H1 (cell line): ENCODE measurements around the gene FAM83B. TPM values are rescaled to one million over a fixed set of nuclear protein-coding genes. Genes with fewer than 3 reads are reported as not detected.

Experiments
- ASH2L ChIP-seq: fragments of 200-600, 300-600 bp; sonication (generic); IDR thresholded peaks from one replicate; pipeline ENCODE4 v1.7.1; 2017; ENCODE audit warnings: low read length
- CBX5 ChIP-seq: fragments of 300-800, 300-1000 bp; sonication (generic); IDR thresholded peaks from 2 replicates; pipeline ENCODE4 v1.7.1; 2016; ENCODE audit warnings: antibody characterized with exemption, low read length, low read depth
- SUZ12 ChIP-seq: fragments of 200-600 bp; sonication (generic); IDR thresholded peaks from 2 replicates; pipeline ENCODE4 v1.6.1; 2012; ENCODE audit warnings: mild to moderate bottlenecking, inconsistent platforms, low read length, moderate library complexity, mixed read lengths
- TCF12 ChIP-seq: IDR thresholded peaks from 2 replicates; pipeline ENCODE4 v1.6.1; 2011; ENCODE audit warnings: low read depth, mild to moderate bottlenecking, low read length
- polyA plus RNA-seq, 7 experiments: library from polyadenylated mRNA; depleted of rRNA in 3 of 7; stranded (reverse) in 5 of 7; unstranded in 2 of 7; fragments of >200 nt in 5 of 7; fragments of 200-250 nt in 2 of 7; gene quantifications; 1 replicate in 5 of 7; 2 replicates in 1 of 7; 4 replicates in 1 of 7; pipeline versions ENCODE4 v1.2.1 to v1.2.3, GENCODE V29; 2011 to 2013; ENCODE audit warnings: missing spikeins in 2 of 7, mixed read lengths in 2 of 7
- total RNA-seq: library from RNA; stranded (reverse); fragmentation: NEBNext Ultra II Directional; extraction: Animal tissue kit (Norgen Biotek cat#: 25700); gene quantifications from 2 replicates; pipeline ENCODE4 v1.2.1, GENCODE V29; 2021
- TF ChIP-seq, protein P1 (sequence below): IDR thresholded peaks from 2 replicates; pipeline ENCODE4 v1.6.1; 2011; ENCODE audit warnings: low read length, improper control_type of control experiment

The FAM83B gene
- total and polyA plus RNA-seq, 2 of the 8 experiments (the other 6 are each of a cell fraction or from before 2014, with no cell fraction given) = 0.71 to 5.7 TPM

GRCh38 chr6:54847799-54848597 is 1.4 kb downstream of the FAM83B start (continued):
- no peak for TF ChIP-seq CBX5
- TF ChIP-seq, protein P1, sequence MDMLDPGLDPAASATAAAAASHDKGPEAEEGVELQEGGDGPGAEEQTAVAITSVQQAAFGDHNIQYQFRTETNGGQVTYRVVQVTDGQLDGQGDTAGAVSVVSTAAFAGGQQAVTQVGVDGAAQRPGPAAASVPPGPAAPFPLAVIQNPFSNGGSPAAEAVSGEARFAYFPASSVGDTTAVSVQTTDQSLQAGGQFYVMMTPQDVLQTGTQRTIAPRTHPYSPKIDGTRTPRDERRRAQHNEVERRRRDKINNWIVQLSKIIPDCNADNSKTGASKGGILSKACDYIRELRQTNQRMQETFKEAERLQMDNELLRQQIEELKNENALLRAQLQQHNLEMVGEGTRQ = no peak
- no peak for TF ChIP-seq SUZ12
- TF ChIP-seq TCF12 = no peak
- TF ChIP-seq ASH2L = no peak
- TF ChIP-seq, all 59 proteins: peak for 0
